GM12891 (cell line): ENCODE data around the gene SLC15A4.

ENCODE experiments used
- PAX5 ChIP-seq: IDR thresholded peaks from 2 replicates; pipeline ENCODE4 v1.6.1; 2011; ENCODE audit warnings: low read length, moderate library complexity, mild to moderate bottlenecking; ENCODE audit not compliant: insufficient read depth, severe bottlenecking
- POLR2A ChIP-seq: IDR thresholded peaks from 2 replicates; pipeline ENCODE4 v1.6.1; 2011; ENCODE audit warnings: low read depth, low read length, control low read depth
- POLR2AphosphoS5 ChIP-seq: IDR thresholded peaks from 2 replicates; pipeline ENCODE4 v1.6.1; 2011; ENCODE audit warnings: low read depth, low read length, control low read depth
- POU2F2 ChIP-seq: IDR thresholded peaks from 2 replicates; pipeline ENCODE4 v1.6.1; 2011; ENCODE audit warnings: low read depth, mild to moderate bottlenecking, control low read depth, low read length, moderate library complexity
- TAF1 ChIP-seq: IDR thresholded peaks from 2 replicates; pipeline ENCODE4 v1.6.1; 2011; ENCODE audit warnings: low read depth, low read length, control low read depth

- TF ChIP-seq POLR2AphosphoS5 = no peak
- no peak for TF ChIP-seq POLR2A
- no peak for TF ChIP-seq TAF1
- TF ChIP-seq PAX5 = no peak
- no peak for TF ChIP-seq POU2F2
Observed at GRCh38 chr12:128813883-128814282, 9.9 kb downstream of the SLC15A4 start.
